PC-9 (cell line): ENCODE measurements around the gene C20orf144. TPM values are rescaled to one million over a fixed set of nuclear protein-coding genes. Genes with fewer than 3 reads are reported as not detected.

ENCODE experiments used
- BruUV-seq: library from RNA; stranded (reverse); fragments of 400-500 nt; replicated peaks from 2 replicates; lab custom pipeline; 2021; lab: Mats Ljungman, UMichigan
- CTCF ChIA-PET: fragments of 300-600 bp; sonication (Branson Sonifier 250); formaldehyde crosslinking; loops from one replicate; lab custom pipeline; 2022; ENCODE audit warnings: antibody characterized with exemption; lab: Charles Lee
- POLR2A ChIA-PET: fragments of 300-600 bp; sonication (Branson Sonifier 250); formaldehyde crosslinking; loops from one replicate; lab custom pipeline; 2022; ENCODE audit warnings: antibody characterized with exemption; ENCODE audit not compliant: unreplicated experiment; lab: Charles Lee
- DNase-seq, 2 experiments: peaks; one replicate each; pipeline versions ENCODE4 v3.0.0 to v3.0.0-alpha.2; 2015 to 2022; ENCODE audit warnings: mixed read lengths in 1 of 2
- H2AFZ ChIP-seq: fragments of 200-600 bp; sonication (generic); 2 replicates; pipeline ENCODE4 v1.8.1; 2017; ENCODE audit warnings: antibody characterized with exemption
- H3F3A ChIP-seq: fragments of 200-600 bp; sonication (generic); 2 replicates; pipeline ENCODE4 v1.8.1; 2017; ENCODE audit warnings: antibody characterized with exemption, mild to moderate bottlenecking, low read depth; ENCODE audit not compliant: insufficient read depth
- H3K27ac ChIP-seq: fragments of 200-600 bp; sonication (generic); 2 replicates; pipeline ENCODE4 v1.6.1; 2016; ENCODE audit warnings: mixed run types
- H3K27me3 ChIP-seq: fragments of 200-600 bp; sonication (generic); 2 replicates; pipeline ENCODE4 v1.6.1; 2016; ENCODE audit warnings: low read depth, mixed run types; ENCODE audit not compliant: insufficient read depth
- H3K36me3 ChIP-seq: fragments of 200-600 bp; sonication (generic); 2 replicates; pipeline ENCODE4 v1.6.1; 2016; ENCODE audit warnings: low read depth, mixed run types
- H3K4me1 ChIP-seq: fragments of 200-600 bp; sonication (generic); replicated peaks from 2 replicates; pipeline ENCODE4 v1.6.1; 2016; ENCODE audit warnings: mixed run types; ENCODE audit not compliant: insufficient read depth
- H3K4me2 ChIP-seq: fragments of 200-600 bp; sonication (generic); 2 replicates; pipeline ENCODE4 v1.6.1; 2017; ENCODE audit warnings: mixed run types
- H3K4me3 ChIP-seq: fragments of 200-600 bp; sonication (generic); 2 replicates; pipeline ENCODE4 v1.6.1; 2016; ENCODE audit warnings: mixed run types
- H3K79me2 ChIP-seq: fragments of 200-600 bp; sonication (generic); 2 replicates; pipeline ENCODE4 v1.6.1; 2017; ENCODE audit warnings: low read depth, mixed run types
- H3K9me2 ChIP-seq: fragments of 200-600 bp; sonication (generic); 2 replicates; pipeline ENCODE4 v1.8.1; 2017; ENCODE audit warnings: mild to moderate bottlenecking; ENCODE audit not compliant: insufficient read depth
- H3K9me3 ChIP-seq: fragments of 200-600 bp; sonication (generic); 2 replicates; pipeline ENCODE4 v1.8.1; 2016; ENCODE audit warnings: low read depth; ENCODE audit not compliant: insufficient read depth
- H4K20me1 ChIP-seq: fragments of 200-600 bp; sonication (generic); 2 replicates; pipeline ENCODE4 v1.8.1; 2017; ENCODE audit not compliant: insufficient read depth
- CTCF ChIP-seq: fragments of 200-600 bp; sonication (generic); conservative IDR thresholded peaks from 2 replicates; pipeline ENCODE4 v1.6.1; 2017; ENCODE audit warnings: mixed run types, antibody characterized with exemption, mild to moderate bottlenecking, moderate library complexity
- EZH2 ChIP-seq: fragments of 200-600 bp; sonication (generic); IDR thresholded peaks from 2 replicates; pipeline ENCODE4 v1.8.0; 2017; ENCODE audit warnings: antibody characterized with exemption, low read depth
- intact Hi-C: fragments of 100-400 bp; cut with micrococcal nuclease; formaldehyde crosslinking; loops from one replicate; pipeline ENCODE4 v1.10.0; 2022; ENCODE audit not compliant: unreplicated experiment
- total RNA-seq: library from RNA; stranded (reverse); gene quantifications from 2 replicates; pipeline ENCODE4 v1.2.3, GENCODE V29; 2021

C20orf144 gene
- total RNA-seq, 1 experiment from 2014 or later = 0.20 TPM

DNA sequence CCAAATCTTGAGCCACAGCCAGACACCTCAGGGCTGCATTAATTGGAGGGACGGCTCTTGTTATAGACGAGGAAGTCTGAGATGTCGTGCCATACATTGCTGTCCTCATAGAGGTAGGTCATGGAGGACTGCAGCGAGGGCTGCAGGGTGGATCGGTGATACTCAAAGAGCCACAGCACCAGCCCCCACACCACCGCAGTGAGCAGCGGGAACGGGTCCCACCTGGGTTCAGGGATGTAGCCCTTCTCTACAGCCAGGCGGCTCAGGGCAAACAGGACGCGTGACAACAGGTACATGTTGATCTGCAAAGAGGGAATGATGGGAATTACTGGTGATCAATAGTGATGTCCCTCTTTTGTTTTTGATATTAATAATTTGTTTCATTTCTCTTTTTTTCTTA, 45.5 kb downstream of the C20orf144 start:
- no peaks in the 10 kb centered on the region for H3K9me3 ChIP-seq
- H3K4me1 ChIP-seq = peaks cover 8% of the 10 kb centered on the region; the same call in 1 of the 2 replicates
- H3F3A ChIP-seq = peaks cover 7% of the 10 kb centered on the region; the same call in 1 of the 2 replicates
- intact Hi-C loops = no loop called here
- H3K9me2 ChIP-seq = no peaks in the 10 kb centered on the region
- H3K4me3 ChIP-seq = no peak overlapping the region
- H3K79me2 ChIP-seq = no peaks in the 10 kb centered on the region
- no peak for TF ChIP-seq EZH2
- TF ChIP-seq CTCF = no peak
- H3K36me3 ChIP-seq = no peaks in the 10 kb centered on the region
- H2AFZ ChIP-seq = no peak overlapping the region
- DNase-seq = no peak
- no TSS peak for BruUV-seq
- no peak overlapping the region for H3K4me2 ChIP-seq
- H3K27ac ChIP-seq = no peak overlapping the region
- H4K20me1 ChIP-seq = no peaks in the 10 kb centered on the region
- H3K27me3 ChIP-seq = no peaks in the 10 kb centered on the region
- ChIA-PET CTCF (interaction anchor here (0.6 kb wide), 1 partner anchor 16 kb away, joined by 3 read pairs; no protein-coding TSS in a partner anchor), POLR2A (no interaction called here)

GRCh38 chr20:33709398-33709797, 47.3 kb downstream of the C20orf144 start:
- Histone ChIP-seq H3K27ac (no peak overlapping the region), H3K9me3 (no peaks in the 10 kb centered on the region), H3K4me2 (no peak overlapping the region), H3K79me2 (no peaks in the 10 kb centered on the region), H3K36me3 (no peaks in the 10 kb centered on the region), H3K4me1 (peaks cover 8% of the 10 kb centered on the region; the same call in 1 of the 2 replicates), H2AFZ (no peak overlapping the region), H3K9me2 (no peaks in the 10 kb centered on the region), H3F3A (peaks cover 4% of the 10 kb centered on the region; the same call in 1 of the 2 replicates), H4K20me1 (no peaks in the 10 kb centered on the region), H3K27me3 (no peaks in the 10 kb centered on the region), H3K4me3 (no peak overlapping the region)
- ChIA-PET POLR2A (interaction anchor here (0.6 kb wide), 1 partner anchor 185 kb away, joined by 3 read pairs; no protein-coding TSS in a partner anchor), CTCF (no interaction called here)
- no TSS peak for BruUV-seq
- TF ChIP-seq EZH2 (no peak), CTCF (no peak)
- intact Hi-C loops = no loop called here
- DNase-seq = no peak

GRCh38 chr20:33709905-33710541, 47.9 kb downstream of the C20orf144 start:
- H2AFZ ChIP-seq = no peak overlapping the region
- H3K4me2 ChIP-seq = no peak overlapping the region

More at GRCh38 chr20:33709905-33710541, 47.9 kb downstream of the C20orf144 start:
- H3K9me2 ChIP-seq = no peaks in the 10 kb centered on the region
- no peak overlapping the region for H3K4me3 ChIP-seq
- no peak for TF ChIP-seq CTCF
- TF ChIP-seq EZH2 = no peak
- intact Hi-C loops = no loop called here
- no peaks in the 10 kb centered on the region for H3K79me2 ChIP-seq
- H3F3A ChIP-seq = no peaks in the 10 kb centered on the region; the same call in 1 of the 2 replicates
- H3K27me3 ChIP-seq = no peaks in the 10 kb centered on the region
- no peaks in the 10 kb centered on the region for H3K9me3 ChIP-seq
- peaks cover 5% of the 10 kb centered on the region; the same call in 1 of the 2 replicates for H3K4me1 ChIP-seq
- no peaks in the 10 kb centered on the region for H3K36me3 ChIP-seq
- H4K20me1 ChIP-seq = no peaks in the 10 kb centered on the region
- DNase-seq = no peak
- POLR2A ChIA-PET = interaction anchor here (0.6 kb wide), 1 partner anchor 184 kb away, joined by 3 read pairs; no protein-coding TSS in a partner anchor
- CTCF ChIA-PET = no interaction called here
- BruUV-seq = no TSS peak
- H3K27ac ChIP-seq = no peak overlapping the region
